ENCODE measurements around the gene C20orf202. TPM values are rescaled to one million over a fixed set of nuclear protein-coding genes. Genes with fewer than 3 reads are reported as not detected.

The C20orf202 gene
- total RNA-seq, 2 donors from 2014 or later, result not detected

DNA sequence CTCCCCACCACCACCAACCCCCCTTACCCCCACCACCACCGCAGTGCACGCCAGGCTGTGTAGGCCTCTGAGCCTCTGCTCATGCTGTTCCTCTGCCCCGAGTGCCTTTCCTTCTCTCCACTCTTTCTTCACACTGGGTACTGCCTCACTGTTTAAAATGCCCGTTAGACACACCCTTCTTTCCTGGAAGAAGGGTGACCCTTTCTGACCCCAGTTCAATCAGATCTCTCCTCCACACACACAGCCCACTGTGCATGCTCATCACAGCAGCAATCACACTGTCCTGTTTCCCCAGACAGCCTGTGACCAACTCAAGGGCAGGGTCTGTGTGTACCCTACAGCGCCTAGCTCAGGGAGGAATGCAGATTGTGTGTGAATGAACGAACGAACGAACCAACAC, 28.5 kb upstream of the C20orf202 start:
- Mint-ChIP-seq H3K9me3 (no peaks in the 10 kb centered on the region), H3K27ac (no peak overlapping the region), H3K27me3 (no peaks in the 10 kb centered on the region), H3K36me3 (ENCODE audit: low read depth) (peaks cover 58% of the 10 kb centered on the region), H3K4me1 (no peaks in the 10 kb centered on the region), H3K4me3 (no peak overlapping the region)
- no peak for ATAC-seq (replicated peaks)

GRCh38 chr20:1177680-1178079, 25.6 kb upstream of the C20orf202 start:
- no peak for ATAC-seq (replicated peaks)
- peak overlapping the region; percentile 10 for H3K27ac Mint-ChIP-seq
- peaks cover 30% of the 10 kb centered on the region for H3K36me3 Mint-ChIP-seq (ENCODE audit: low read depth)
- H3K9me3 Mint-ChIP-seq, result no peaks in the 10 kb centered on the region
- H3K4me1 Mint-ChIP-seq, result no peaks in the 10 kb centered on the region
- peaks cover 4% of the 10 kb centered on the region for H3K27me3 Mint-ChIP-seq
- no peak overlapping the region for H3K4me3 Mint-ChIP-seq

DNA sequence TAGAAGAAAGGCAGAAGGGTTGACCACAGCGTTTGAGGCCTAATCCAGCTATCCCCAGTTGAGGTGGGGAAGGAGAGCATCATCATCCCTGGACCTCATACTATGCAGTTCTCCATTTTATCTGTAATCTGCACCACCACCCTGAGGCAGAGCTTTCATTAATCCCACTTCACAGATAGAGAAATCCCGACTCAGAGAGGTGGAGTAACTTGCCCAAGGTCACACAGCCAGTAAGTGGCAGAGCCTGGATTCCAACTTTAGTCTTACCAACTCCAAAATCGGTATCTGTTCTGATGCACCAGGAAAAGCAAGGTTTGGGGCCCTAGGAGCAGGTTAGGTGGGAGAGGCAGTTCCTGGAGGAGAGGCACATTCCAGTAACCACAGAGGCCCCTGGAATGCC, 25.2 kb upstream of the C20orf202 start:
- Mint-ChIP-seq H3K9me3 (no peaks in the 10 kb centered on the region), H3K4me3 (no peak overlapping the region), H3K36me3 (ENCODE audit: low read depth) (peaks cover 26% of the 10 kb centered on the region), H3K27me3 (peaks cover 7% of the 10 kb centered on the region), H3K27ac (no peak overlapping the region), H3K4me1 (no peaks in the 10 kb centered on the region)
- ATAC-seq (replicated peaks), result no peak

DNA sequence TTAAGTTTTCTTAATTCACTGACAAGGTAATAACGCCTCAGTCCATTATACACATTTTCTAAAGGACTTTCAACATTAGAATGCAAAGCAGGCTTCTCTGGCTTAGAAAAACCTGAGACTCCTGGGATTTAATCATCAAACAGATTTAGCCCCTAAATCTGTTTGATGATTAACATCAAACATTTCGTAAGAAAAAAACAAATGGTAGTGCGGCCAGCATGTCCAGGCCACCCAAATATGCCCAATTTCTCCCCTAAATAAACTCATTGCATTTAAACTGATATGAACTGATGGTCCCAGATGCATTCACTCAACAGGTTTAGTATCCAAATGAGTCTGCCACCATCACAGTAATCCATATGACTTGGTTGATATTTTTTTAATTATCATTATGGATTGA, 24.6 kb upstream of the C20orf202 start:
- Mint-ChIP-seq H3K9me3 (no peaks in the 10 kb centered on the region), H3K4me3 (no peak overlapping the region), H3K4me1 (no peaks in the 10 kb centered on the region), H3K27me3 (peaks cover 11% of the 10 kb centered on the region), H3K27ac (no peak overlapping the region), H3K36me3 (ENCODE audit: low read depth) (peaks cover 23% of the 10 kb centered on the region)
- no peak for ATAC-seq (replicated peaks)

DNA sequence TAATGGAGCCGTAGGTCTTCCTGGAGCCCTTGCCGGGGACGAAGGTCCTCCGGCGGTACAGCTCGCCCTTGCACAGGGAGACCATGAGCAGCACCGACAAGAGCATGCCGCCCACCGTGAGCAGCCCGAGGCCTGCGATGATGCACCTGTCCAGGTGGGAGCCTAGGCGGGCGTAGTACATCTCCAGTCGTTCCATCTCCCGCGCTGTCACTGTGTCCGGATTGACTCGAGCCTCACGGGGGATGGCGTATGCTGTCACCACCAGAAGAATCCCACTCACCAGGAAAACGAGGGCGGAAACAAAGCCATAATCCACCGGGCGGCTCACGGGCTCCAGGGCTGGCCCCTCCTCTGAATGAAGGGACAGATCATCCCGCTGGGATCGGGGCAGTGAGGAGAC, 22.3 kb upstream of the C20orf202 start:
- H3K9me3 Mint-ChIP-seq, result no peaks in the 10 kb centered on the region
- peaks cover 18% of the 10 kb centered on the region for H3K27me3 Mint-ChIP-seq
- H3K27ac Mint-ChIP-seq, result no peak overlapping the region
- no peak overlapping the region for H3K4me3 Mint-ChIP-seq
- H3K36me3 Mint-ChIP-seq (ENCODE audit: low read depth), result peaks cover 12% of the 10 kb centered on the region
- H3K4me1 Mint-ChIP-seq, result peaks cover 4% of the 10 kb centered on the region
- ATAC-seq (replicated peaks), result no peak

- ATAC-seq (replicated peaks), result no peak
- Mint-ChIP-seq H3K36me3 (ENCODE audit: low read depth) (peaks cover under 1% of the 10 kb centered on the region), H3K4me1 (peaks cover 4% of the 10 kb centered on the region), H3K4me3 (no peak overlapping the region), H3K9me3 (no peaks in the 10 kb centered on the region), H3K27me3 (peaks cover 18% of the 10 kb centered on the region), H3K27ac (no peak overlapping the region)
These were observed 21.1 kb upstream of the C20orf202 start for GRCh38 chr20:1182106-1182505.

GRCh38 chr20:1183153-1183552, 20.1 kb upstream of the C20orf202 start:
- Mint-ChIP-seq H3K27me3 (peaks cover 18% of the 10 kb centered on the region), H3K36me3 (ENCODE audit: low read depth) (no peaks in the 10 kb centered on the region), H3K27ac (no peak overlapping the region), H3K4me1 (peaks cover 4% of the 10 kb centered on the region), H3K9me3 (no peaks in the 10 kb centered on the region), H3K4me3 (no peak overlapping the region)
- ATAC-seq (replicated peaks), result no peak

GRCh38 chr20:1184260-1184637, 19.0 kb upstream of the C20orf202 start:
- no peak for ATAC-seq (replicated peaks)
- peaks cover 18% of the 10 kb centered on the region for H3K27me3 Mint-ChIP-seq
- peak overlapping the region; percentile 74 for H3K4me3 Mint-ChIP-seq
- H3K27ac Mint-ChIP-seq, result peak overlapping the region; percentile 12
- H3K36me3 Mint-ChIP-seq (ENCODE audit: low read depth), result no peaks in the 10 kb centered on the region
- H3K9me3 Mint-ChIP-seq, result no peaks in the 10 kb centered on the region
- H3K4me1 Mint-ChIP-seq, result peaks cover 4% of the 10 kb centered on the region

GRCh38 chr20:1184638-1185315, 18.5 kb upstream of the C20orf202 start, which contains the start of gene TMEM74B:
TMEM74B (minus strand) TSS chr20:1184981; CDS start chr20:1183801, 1,180 bp downstream.
- Mint-ChIP-seq H3K27me3 (peaks cover 18% of the 10 kb centered on the region), H3K27ac (peak within 1 kb of the TSS; percentile 12), H3K4me3 (peak within 1 kb of the TSS; percentile 74), H3K4me1 (peaks cover 4% of the 10 kb centered on the region), H3K9me3 (no peaks in the 10 kb centered on the region), H3K36me3 (ENCODE audit: low read depth) (no peaks in the 10 kb centered on the region)
- peak; percentile 7 for ATAC-seq (replicated peaks)

- Mint-ChIP-seq H3K4me1 (peaks cover 4% of the 10 kb centered on the region), H3K27ac (no peak overlapping the region), H3K36me3 (ENCODE audit: low read depth) (no peaks in the 10 kb centered on the region), H3K27me3 (peaks cover 18% of the 10 kb centered on the region), H3K4me3 (no peak overlapping the region), H3K9me3 (no peaks in the 10 kb centered on the region)
- peak; percentile 29 for ATAC-seq (replicated peaks)
These were observed 17.9 kb upstream of the C20orf202 start for GRCh38 chr20:1185316-1185741.

GRCh38 chr20:1185790-1186334, 17.4 kb upstream of the C20orf202 start:
- peak; percentile 69 for ATAC-seq (replicated peaks)

DNA sequence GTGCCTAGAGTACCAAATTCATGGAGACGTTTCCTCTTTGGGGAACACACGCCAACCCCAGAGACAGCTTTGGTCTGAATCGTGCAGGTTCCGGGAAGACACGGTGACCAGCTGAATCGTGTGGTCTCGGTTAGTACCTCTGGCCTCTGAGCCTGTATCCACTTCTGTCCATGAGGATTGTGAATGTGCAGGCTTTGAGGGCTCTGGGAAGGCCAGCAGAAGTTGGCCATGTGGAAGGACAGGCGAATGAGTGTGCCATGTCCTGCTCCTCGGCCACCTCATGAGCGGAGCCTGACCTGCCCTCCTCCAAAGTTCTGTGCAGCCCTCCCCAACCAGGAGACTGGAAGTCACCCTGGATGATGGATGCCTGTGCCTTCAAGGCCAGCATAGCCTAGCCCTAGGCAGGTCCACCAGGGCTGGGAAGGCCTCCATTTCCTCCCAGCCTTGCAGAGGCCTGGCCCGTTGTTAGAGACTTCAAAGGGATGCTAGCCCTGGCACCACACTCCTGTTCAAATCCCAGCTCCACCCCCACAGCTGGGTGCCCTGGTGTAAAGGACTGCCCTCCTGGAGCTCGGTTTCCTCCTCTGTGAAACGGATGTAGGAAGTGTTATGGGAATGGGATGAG, 16.8 kb upstream of the C20orf202 start:
- Mint-ChIP-seq H3K27me3 (peaks cover 18% of the 10 kb centered on the region), H3K36me3 (ENCODE audit: low read depth) (no peaks in the 10 kb centered on the region), H3K27ac (no peak overlapping the region), H3K4me3 (peak overlapping the region; percentile 60), H3K4me1 (peaks cover 4% of the 10 kb centered on the region), H3K9me3 (no peaks in the 10 kb centered on the region)
- no peak for ATAC-seq (replicated peaks)

More at GRCh38 chr20:1185790-1186334, 17.4 kb upstream of the C20orf202 start:
- no peaks in the 10 kb centered on the region for H3K36me3 Mint-ChIP-seq (ENCODE audit: low read depth)
- peaks cover 4% of the 10 kb centered on the region for H3K4me1 Mint-ChIP-seq
- H3K9me3 Mint-ChIP-seq, result no peaks in the 10 kb centered on the region
- peaks cover 18% of the 10 kb centered on the region for H3K27me3 Mint-ChIP-seq
- H3K4me3 Mint-ChIP-seq, result peak overlapping the region; percentile 60
- H3K27ac Mint-ChIP-seq, result no peak overlapping the region

- H3K4me3 Mint-ChIP-seq, result no peak overlapping the region
- peaks cover 4% of the 10 kb centered on the region for H3K4me1 Mint-ChIP-seq
- H3K9me3 Mint-ChIP-seq, result no peaks in the 10 kb centered on the region
- H3K27ac Mint-ChIP-seq, result no peak overlapping the region
- no peak for ATAC-seq (replicated peaks)
- peaks cover 14% of the 10 kb centered on the region for H3K27me3 Mint-ChIP-seq
- no peaks in the 10 kb centered on the region for H3K36me3 Mint-ChIP-seq (ENCODE audit: low read depth)
These were observed 15.6 kb upstream of the C20orf202 start for GRCh38 chr20:1187605-1188171.

DNA sequence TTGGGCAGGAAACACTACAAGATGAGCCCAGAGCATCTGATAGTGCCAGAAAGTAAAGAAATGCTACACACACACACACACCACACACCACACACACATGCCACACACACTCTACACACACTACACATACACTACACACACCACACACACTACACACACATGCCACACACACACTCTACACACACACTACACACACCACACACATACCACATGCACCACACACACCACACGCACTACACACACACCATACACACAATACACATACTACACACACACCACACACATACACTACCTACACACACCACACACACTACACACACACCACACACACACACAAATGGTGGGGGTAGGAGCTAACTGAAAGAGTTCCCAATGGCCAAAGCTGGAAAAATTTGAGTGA, 14.9 kb upstream of the C20orf202 start:
- no peaks in the 10 kb centered on the region for H3K9me3 Mint-ChIP-seq
- no peaks in the 10 kb centered on the region for H3K36me3 Mint-ChIP-seq (ENCODE audit: low read depth)
- peaks cover 8% of the 10 kb centered on the region for H3K27me3 Mint-ChIP-seq
- no peak overlapping the region for H3K27ac Mint-ChIP-seq
- no peak overlapping the region for H3K4me3 Mint-ChIP-seq
- H3K4me1 Mint-ChIP-seq, result peaks cover 4% of the 10 kb centered on the region
- no peak for ATAC-seq (replicated peaks)

DNA sequence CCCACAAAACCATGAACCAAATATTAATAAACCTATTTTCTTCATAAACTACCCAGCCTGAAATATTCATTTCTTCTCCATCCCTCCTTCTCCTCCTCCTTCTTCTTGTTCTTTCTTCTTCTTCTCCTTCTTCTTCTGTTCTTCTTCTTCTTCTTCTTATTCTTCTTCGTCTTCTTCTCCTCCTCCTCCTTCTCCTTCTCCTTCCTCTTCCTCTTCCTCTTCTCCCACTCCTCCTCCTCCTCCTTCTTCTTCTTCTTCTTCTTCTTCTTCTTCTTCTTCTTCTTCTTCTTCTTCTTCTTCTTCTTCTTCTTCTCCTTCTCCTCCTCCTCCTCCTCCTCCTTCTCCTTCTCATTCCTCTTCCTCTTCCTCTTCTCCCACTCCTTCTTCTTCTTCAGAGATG, 13.4 kb upstream of the C20orf202 start:
- no peaks in the 10 kb centered on the region for H3K36me3 Mint-ChIP-seq (ENCODE audit: low read depth)
- H3K27me3 Mint-ChIP-seq, result no peaks in the 10 kb centered on the region
- no peaks in the 10 kb centered on the region for H3K4me1 Mint-ChIP-seq
- H3K27ac Mint-ChIP-seq, result no peak overlapping the region
- no peaks in the 10 kb centered on the region for H3K9me3 Mint-ChIP-seq
- no peak for ATAC-seq (replicated peaks)
- H3K4me3 Mint-ChIP-seq, result no peak overlapping the region

All from activated T-helper 17 cell treated with anti-CD3 and anti-CD28 coated beads, Interleukin-2, amount 50 U/mL, for 72 hours (primary cell).